SIG-M5 treated with dmso at 0.1 percent for 504 hours (cell line): ENCODE data around the gene ZDHHC17.
A peak's percentile ranks its signal among the peaks of the same experiment; 100 is the strongest.

Experiments used
- DNase-seq: peaks from one replicate; lab custom pipeline; 2025; ENCODE audit not compliant: unreplicated experiment; lab: John Stamatoyannopoulos, UW

ZDHHC17 gene

DNA sequence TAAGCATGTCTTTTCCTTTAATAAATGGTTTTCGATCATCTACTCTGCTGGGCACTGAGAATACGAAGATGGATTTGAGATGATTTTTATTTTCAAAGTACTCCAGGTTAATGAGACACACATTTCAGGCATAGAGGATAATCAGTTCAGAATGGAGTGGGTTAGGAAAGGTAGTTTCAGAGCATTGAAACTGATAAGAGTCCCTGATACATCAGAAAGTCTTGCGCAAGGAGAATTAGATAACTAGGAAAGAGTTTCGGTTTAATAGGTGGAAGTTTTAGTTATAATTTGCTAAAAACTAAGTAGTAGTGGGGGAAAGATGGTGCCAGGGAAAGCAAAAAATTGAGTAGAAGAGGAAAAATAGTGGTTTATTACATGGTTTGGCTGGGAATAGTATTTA lies 50.1 kb downstream of the ZDHHC17 start:
- DNase-seq, result no peak

DNA sequence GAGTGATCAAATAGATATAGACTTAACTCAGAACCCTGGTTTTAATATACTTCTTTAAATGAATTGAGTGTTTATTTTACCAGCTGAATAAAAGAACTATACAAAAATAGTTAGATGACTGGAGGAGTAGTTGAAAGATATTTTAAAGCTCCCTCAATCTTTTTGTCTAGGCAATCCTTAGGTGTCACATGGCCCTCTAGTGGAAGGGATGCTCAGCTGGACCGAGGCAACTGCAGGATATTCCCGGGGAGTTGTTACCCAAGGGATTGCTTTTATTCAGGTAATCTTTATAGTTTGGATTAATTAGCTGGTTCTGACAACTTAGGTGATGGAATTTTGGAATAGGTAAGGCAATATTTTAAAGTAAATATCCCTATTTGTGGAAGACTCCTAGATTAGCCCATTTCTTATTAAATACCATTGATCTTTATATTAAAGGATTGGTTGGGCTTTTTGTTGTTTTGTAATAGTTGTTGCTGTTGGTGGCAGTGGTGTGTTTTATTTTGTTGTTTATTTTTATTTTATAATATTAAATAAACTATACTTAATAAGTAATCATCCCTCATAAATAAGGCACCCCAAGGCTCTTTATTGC lies 57.1 kb downstream of the ZDHHC17 start:
- peak; percentile 42 for DNase-seq

DNA sequence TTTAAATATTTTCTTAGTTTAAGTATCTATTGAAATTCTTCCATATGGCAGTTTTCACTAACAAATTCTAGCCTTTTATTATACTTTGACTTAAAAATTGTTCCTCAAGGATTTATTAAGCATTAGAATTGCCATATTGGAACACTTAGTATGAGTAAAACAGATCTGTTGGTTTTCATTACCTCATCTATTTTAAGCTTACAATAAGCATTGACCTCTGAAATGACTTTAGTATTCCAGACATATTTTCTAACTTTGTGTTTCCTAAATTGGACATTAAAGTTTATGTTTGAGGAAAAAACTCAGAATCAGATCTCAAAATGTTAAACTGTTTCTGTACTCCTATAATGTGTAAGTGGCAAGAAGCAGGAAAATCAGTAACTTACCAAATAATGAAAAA lies 66.5 kb downstream of the ZDHHC17 start:
- DNase-seq, result no peak

DNA sequence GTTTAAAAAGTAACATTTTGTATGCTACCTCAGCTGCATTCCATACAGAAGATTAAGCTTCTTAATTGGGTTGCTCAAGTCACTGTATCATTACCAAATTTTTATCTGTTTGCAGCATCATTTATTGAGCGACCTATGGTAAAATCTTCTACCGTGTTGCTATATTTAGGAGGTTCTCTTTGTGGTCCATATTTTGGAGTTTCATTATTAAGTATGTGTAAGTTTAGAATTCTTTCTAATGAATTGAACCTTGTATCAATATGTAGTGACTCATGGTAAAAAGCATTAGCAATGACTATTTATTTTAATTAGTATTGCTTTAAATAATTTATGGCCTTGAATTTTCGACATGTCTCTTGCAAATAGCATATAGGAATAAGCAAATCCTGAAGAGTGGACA lies 72.7 kb downstream of the ZDHHC17 start:
- DNase-seq, result no peak

DNA sequence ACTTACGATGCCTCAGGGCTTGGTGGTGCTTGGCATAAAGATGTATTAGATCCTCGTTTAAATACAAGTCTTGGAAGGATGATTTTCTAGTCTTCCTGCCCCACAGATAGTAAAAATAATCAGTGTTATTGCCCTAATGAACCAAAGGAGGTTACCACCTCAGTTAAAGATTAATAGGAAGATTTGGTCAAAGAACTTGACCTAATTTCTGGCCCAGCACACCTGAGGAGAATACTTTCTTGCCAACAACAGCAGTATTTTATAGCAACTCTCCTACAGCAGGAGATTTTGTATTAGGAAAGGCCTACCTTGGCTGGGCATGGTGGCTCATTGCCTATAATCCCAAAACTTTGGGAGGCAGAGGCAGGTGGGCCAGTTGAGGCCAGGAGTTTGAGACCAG lies 83.3 kb downstream of the ZDHHC17 start:
- DNase-seq, result no peak

DNA sequence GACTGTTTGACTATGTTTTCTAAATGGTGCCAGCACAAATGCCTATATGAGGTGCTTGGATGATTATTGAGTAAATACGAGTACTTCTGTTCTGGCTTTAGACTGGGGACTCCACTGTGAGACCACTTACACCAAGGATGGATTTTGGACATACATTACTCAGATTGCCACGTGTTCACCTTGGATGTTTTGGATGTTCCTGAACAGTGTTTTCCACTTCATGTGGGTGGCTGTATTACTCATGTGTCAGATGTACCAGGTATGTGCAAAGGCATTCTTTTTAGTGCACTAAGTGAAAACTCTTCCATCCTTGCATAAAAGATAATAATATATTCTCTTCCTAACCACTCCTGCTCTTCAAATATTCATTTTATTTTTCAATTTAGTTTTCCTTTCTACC lies 84.2 kb downstream of the ZDHHC17 start:
- no peak for DNase-seq

DNA sequence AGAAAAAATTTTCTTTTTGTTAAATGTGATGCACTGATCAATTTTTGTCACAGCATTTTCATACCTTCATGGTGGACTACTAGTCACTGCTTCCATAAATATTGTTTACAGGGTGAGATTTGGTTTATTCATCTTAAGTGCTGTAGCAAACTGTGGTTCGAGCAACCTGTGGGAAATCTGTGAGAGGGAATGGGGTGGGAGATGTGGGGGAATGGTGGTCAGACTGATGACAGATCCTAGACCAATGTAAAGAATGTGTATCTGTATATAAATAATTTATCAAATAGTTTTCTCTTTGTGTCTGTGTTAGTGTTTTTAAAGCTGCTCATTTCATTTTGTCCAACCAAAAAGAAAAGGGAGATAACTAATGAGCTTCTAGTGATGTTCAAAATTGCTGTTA lies 88.2 kb downstream of the ZDHHC17 start:
- DNase-seq, result no peak

DNA sequence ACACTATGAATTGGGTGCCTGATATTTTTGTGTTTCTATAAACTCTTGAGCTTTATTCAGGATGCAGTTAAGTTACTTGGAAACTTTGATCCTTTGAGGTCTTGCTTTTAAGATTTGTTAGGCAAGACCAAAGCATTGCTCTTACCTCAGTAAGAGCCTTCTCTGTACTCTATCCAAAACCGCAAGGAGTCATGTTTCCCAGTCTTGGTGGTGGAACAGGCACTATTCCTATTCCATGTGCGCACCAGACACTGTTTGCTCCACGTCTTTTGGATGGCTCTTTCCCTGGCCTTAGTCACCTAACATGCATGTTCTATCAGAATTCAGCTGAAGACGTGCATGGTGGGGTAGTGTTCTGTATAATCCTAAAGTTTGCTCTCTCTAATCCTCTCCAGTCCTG lies 91.4 kb downstream of the ZDHHC17 start:
- no peak for DNase-seq

DNA sequence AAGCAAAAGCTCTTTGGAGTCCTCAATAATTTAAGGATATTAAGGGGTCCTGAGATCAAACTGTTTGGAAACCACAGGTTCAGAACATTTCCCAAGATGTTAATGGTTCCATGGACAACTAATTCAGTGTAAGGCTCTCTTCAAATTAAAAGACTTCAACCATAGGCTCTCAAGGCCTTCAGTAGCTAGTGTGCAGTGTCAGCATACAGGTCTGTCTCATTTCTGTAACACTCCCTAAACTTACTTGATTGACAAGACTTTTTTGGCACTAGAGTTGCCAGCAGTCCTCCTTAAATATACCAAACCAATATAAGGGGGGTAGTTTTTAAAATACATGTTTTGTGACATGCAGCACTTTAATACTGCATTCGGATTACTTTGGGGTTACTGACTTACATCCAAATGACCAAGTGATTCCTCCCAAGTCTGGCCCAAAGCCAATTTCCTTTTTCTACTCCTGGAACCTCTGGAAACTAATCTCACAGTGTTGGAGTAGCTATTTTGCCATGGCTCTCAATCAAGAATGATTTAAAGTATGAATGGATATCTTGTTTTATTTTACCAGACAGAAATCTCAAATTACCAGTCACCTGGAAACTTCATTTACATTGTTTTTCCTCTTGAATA lies 92.2 kb downstream of the ZDHHC17 start:
- DNase-seq, result no peak

DNA sequence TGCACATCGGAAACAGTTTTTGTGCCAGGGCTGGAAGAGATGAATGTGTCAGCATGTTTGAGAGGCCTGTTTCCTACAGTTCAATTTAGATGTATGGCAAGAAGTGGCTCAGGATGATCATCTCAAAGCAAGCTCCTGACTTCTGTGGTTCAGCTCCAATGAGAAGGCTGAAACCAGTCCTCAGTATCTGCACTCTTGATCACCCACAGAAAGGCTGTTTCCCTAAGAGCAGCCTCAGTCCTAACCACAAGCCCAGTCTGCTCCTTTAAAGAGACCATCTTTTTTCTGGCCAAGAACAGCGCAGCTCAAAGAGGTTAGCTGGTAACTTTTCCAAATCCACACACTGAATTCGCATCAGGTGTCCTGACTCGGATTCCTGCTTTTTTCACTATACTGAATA lies 95.7 kb downstream of the ZDHHC17 start:
- no peak for DNase-seq

DNA sequence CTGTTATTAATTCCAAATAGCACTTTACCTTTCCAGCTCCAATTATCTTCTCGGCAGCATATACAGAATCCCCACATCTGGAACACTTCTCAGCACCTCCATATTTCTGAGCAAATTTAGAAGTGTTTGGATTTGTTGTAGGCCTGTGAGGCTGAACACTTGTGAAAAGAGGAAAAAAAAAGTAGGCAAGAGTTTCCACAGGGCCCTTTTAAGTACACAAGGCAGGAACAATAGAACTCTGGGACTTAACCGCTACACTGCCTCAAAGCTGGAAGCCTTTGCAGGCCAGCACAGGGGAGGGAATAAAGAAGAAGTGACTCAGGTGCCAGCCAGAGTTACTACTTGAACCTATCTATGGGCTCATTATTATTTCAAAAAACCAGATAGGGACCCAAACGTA lies 96.3 kb downstream of the ZDHHC17 start:
- DNase-seq, result no peak

DNA sequence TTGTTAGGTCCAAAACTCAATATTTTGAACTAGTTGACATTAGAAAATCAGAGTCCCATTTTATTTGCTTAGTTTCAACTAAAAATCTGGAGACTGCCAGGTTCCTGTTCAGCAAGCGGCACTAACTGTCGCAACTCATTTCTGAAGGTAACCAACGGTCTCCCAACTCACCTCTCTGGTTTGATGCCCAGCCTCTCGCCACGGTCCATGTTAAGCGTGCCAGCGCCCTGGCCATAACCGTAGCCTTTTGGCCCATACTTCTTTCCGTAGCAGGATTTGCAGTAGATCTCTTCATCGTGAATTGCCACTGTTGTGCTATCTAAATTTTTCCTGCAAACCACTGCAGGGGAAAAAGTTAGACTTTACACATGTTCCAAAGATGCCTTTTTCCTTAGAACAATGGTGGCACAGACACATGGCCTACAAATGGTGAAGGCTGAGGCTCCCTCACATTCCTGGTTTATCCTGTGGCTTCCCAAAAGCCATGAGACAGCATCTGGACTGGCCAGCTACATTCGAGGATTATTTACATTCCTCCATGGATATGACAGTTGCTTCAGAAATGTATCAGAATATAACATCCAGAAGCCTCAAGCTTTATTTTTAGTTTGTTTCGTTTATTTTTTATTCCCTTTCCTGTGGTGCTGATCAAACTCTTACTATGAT lies 99.2 kb downstream of the ZDHHC17 start:
- no peak for DNase-seq

DNA sequence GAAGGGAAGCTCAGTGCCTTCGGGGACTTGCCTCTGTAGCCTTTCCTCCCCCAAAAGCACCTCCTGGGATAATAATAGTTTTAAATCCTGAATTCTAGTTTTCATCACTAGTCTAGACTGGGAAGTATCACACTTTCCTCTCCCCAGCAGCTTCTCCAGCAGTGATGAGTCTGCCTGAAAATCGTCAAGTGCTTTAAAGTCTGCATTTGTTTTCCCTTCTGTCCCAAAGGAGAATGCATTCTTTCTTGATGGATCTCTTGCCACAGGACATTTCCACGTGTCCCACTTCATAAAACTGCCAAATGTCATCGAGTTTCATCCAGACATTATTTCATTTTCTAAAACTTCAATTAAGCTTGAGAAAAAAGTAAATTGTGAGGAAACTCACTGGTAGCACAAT lies 99.9 kb downstream of the ZDHHC17 start:
- DNase-seq, result no peak

DNA sequence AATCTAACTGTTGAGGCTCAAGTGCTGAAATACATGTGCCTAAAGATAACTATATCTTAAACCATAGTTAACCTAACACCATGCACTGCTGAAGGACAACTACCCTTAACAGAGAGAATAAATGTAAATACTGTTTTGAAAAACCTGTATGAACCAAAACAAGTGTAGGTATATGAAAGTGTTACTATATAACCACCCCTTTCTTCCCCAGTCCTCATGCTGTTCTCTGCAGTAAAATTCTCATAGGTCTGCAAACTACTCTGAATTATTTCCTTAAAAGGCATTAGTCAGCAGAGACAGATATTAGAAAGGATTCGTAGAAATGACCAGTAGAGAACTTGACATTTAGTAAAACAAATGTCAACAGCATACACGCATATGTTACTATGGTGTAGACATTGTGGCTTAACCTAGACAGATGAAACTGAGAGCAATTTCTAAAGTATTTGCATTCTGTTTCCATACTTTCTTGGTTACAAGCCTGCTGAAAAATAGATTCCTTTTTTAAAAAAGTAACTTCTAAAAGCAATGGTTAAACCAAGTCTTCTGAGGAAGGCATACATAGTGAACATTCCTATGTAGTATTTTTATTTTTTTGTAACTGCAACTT lies 101.0 kb downstream of the ZDHHC17 start:
- DNase-seq, result no peak

DNA sequence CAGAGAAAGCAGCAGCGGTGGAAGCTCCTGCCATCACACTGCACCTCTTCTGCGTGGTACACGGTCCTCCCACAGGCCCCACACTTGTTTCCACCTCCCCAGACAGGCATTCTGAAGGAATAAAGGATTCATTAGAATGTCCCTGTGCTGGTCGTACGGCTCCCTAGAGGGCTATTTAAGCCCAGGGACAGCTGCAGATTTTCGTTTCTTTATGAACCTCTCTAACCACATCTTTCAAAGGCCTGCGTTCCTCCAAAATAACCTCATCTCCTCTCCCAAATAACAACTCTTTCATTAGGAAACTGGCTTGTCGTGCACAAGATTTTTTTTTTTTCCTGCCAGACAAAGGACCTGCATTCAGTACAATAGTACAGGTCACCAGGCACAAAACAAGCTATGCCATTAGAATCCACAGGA lies 102.2 kb downstream of the ZDHHC17 start:
- DNase-seq, result no peak

DNA sequence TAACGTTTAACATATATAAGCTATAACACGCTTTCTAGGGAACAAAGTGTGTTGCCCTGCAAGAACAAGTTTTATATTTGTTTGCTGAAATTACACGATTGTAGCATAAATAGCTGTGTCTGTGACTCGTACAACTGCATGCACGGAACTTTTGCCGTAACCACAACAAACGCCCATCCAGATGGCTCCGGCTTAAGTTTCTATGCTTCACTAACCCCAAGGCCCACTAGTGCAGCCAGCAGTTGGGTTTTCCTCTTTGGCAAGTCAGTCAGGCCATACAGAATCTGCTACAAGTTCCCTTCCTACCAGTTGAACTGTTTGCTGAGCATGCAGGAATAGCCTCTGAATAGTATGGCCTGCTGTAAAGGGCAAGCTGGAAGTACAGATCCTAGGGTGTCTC lies 102.8 kb downstream of the ZDHHC17 start:
- no peak for DNase-seq

DNA sequence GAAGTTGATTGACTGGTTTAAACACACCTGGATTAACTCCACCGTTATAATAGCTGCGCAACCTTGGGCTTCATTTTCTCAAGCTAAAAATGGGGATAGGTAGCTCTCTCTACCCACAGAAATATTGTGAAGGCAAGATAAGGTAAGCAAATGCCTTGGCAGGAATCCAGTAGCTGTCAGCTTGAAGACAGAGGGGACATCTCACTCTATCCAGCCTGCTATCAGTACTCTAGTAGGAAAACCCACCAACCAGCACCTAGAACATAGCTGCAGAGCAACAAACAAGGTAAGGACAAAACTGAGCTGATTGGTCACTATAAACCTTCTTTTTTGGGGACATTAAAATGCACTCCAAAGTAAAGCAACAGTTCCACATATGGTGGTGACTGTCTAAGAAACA lies 107.2 kb downstream of the ZDHHC17 start:
- no peak for DNase-seq

DNA sequence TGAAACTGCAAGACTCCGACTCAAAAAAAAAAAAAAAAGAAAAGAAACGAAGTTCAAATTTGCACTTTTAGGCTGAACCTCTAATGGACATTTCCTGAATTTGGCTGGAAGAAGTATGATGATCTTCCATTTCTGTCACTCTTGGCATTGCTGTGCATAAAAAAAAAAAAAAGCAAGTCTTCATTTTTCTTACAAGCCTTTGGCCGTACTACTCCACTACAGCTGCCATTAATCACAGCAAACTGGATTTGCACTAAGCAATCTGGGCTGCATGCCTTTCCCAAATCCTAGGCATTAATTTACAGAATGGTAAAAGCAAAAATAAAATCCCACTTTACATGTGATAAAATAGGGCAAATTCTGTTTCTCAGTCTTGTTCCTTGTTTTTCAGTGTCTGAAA lies 107.8 kb downstream of the ZDHHC17 start:
- DNase-seq, result no peak

DNA sequence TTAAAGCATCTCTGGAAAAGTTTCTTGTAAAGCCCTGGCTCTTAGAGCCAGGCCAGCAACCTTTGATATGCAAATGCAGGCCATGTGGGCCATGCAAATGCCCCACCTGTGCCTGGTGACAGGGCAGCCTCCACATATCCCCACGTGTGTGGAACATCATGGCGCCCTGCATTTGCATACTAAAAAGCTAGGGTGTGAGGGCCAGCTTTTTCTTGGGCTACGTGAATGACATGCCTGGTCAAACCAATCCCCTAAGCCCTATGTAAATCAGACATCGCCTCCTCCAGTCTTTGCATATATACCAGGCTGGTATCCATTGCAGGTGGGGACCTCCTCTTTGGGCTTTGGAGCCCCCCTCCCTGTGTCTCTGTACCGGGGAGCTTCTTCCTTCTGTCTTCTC lies 108.5 kb downstream of the ZDHHC17 start:
- DNase-seq, result no peak

DNA sequence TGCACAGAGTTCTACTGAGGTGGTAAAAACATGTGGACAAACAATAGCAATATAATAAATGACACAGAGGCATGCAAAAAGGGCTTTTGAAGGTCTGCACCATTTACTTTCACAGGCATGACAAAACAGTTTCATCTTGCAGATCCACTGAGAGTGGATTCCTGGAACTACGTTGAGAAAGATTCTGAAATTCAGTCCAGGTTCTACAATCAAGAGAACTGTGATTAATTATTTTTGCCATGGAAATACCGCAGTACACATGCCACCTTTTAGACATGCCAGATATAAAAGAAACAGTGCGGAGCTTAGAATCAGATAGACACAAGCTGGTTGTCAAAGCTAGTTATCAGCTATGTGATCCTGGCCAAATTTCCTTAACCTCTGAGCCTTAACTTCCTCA lies 110.1 kb downstream of the ZDHHC17 start:
- DNase-seq, result no peak

DNA sequence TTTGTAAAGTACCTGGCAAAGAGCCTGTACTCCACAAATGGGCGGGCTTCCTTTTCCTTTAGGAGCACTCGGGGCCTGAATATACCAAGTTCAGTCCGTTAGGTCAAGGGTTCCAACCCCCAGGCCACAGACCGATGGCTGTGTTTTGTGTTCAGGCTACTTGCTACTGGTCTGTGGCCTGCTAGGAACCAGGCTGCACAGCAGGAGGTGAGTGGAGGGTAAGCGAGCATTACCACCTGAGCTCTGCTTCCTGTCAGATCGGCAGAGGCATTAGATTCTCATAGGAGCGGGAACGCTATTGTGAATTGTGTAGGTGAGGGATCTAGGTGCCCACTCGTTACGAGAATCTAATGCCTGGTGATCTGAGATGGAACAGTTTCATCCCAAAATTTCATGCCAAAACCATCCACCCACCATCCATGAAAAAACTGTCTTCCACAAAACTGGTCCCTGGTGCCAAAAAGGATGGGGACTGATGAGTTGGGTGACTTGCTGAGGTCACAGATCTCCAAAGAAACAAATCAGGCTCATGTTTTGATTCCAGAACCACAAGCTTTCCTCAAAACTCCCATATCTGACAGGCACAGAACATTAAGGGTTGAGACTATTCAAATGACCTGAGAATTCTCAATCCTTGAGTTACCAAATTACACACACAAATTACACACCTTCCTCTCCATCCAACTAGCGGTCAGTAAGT lies 110.7 kb downstream of the ZDHHC17 start:
- no peak for DNase-seq
